ENCODE data around the gene THAP10.
A peak's percentile ranks its signal among the peaks of the same experiment; 100 is the strongest.

THAP10 gene

GRCh38 chr15:70902107-70902506 is 9.9 kb upstream of the THAP10 start:
- no peak overlapping the region for H3K4me3 ChIP-seq (ENCODE audit: insufficient read depth in 1 of 2, low read depth in 1 of 2, low read length in 2 of 2)
- H3K4me1 ChIP-seq (ENCODE audit: control insufficient read depth, insufficient read depth, low read depth, low read length), result peaks cover 2% of the 10 kb centered on the region
- no peaks in the 10 kb centered on the region for H3K27me3 ChIP-seq (ENCODE audit: control insufficient read depth in 1 of 2, insufficient read depth in 1 of 2, low read length in 2 of 2)
- H3K4ac ChIP-seq (ENCODE audit: low read depth in 1 of 2, low read length in 2 of 2), result peak overlapping the region in 1 of 2 experiments; percentile 97
- H3K27ac ChIP-seq (ENCODE audit: low read length, poor library complexity, severe bottlenecking), result peak overlapping the region; percentile 9
- no peak overlapping the region for H4K91ac ChIP-seq (ENCODE audit: low read length)
- H3K36me3 ChIP-seq (ENCODE audit: control insufficient read depth in 1 of 2, insufficient read depth in 2 of 2, low read depth in 1 of 2, low read length in 2 of 2), result peaks cover 0 to 11% of the 10 kb centered on the region in 2 experiments
- H4K8ac ChIP-seq (ENCODE audit: low read length), result peak overlapping the region; percentile 93
- no peaks in the 10 kb centered on the region for H3K79me1 ChIP-seq (replicated peaks; ENCODE audit: low read length, poor library complexity, severe bottlenecking)
- no peak overlapping the region for H3K9ac ChIP-seq (ENCODE audit: low read length)
- no peak overlapping the region for H2BK5ac ChIP-seq (ENCODE audit: low read depth, low read length, poor library complexity, severe bottlenecking)
- H2BK12ac ChIP-seq (ENCODE audit: low read length in 2 of 2), result peak overlapping the region in 1 of 2 experiments; percentile 97
- H2AK5ac ChIP-seq (ENCODE audit: low read length, severe bottlenecking), result no peak overlapping the region
- H3K4me2 ChIP-seq (ENCODE audit: low read length, poor library complexity, severe bottlenecking), result no peak overlapping the region
- WGBS, result 82% methylated on average over 1 of the region's 1 CpG
- no peaks in the 10 kb centered on the region for H3K9me3 ChIP-seq (ENCODE audit: control insufficient read depth, low read length)
- DNase-seq, result peak; percentile 83
- no peak overlapping the region for H3K23ac ChIP-seq (ENCODE audit: low read length in 2 of 2)
- peak overlapping the region; percentile 83 for H2BK120ac ChIP-seq (ENCODE audit: low read depth, low read length)
- peak overlapping the region; percentile 67 to 82 for H3K18ac ChIP-seq (ENCODE audit: low read depth in 1 of 2, low read length in 2 of 2)
- no peak overlapping the region for H2BK15ac ChIP-seq (ENCODE audit: low read depth, poor library complexity, severe bottlenecking)
- H3K14ac ChIP-seq (ENCODE audit: low read length in 2 of 2), result no peak overlapping the region
- peak overlapping the region; percentile 33 for H2AFZ ChIP-seq (ENCODE audit: low read depth, low read length)

- no peak overlapping the region for H3K14ac ChIP-seq (ENCODE audit: low read length in 2 of 2)
Measured at GRCh38 chr15:70892912-70893560, 803 bp upstream of the THAP10 start.

GRCh38 chr15:70882361-70882760 is 9.9 kb downstream of the THAP10 start:
- no peak overlapping the region for H2AK5ac ChIP-seq (ENCODE audit: low read length, severe bottlenecking)
- no peaks in the 10 kb centered on the region for H3K79me1 ChIP-seq (replicated peaks; ENCODE audit: low read length, poor library complexity, severe bottlenecking)
- H4K91ac ChIP-seq (ENCODE audit: low read length), result no peak overlapping the region
- no peak overlapping the region for H3K18ac ChIP-seq (ENCODE audit: low read depth in 1 of 2, low read length in 2 of 2)
- H2BK15ac ChIP-seq (ENCODE audit: low read depth, poor library complexity, severe bottlenecking), result no peak overlapping the region
- no peak overlapping the region for H4K8ac ChIP-seq (ENCODE audit: low read length)
- no peak overlapping the region for H2BK120ac ChIP-seq (ENCODE audit: low read depth, low read length)
- no peaks in the 10 kb centered on the region for H3K9me3 ChIP-seq (ENCODE audit: control insufficient read depth, low read length)
- no peak overlapping the region for H2AFZ ChIP-seq (ENCODE audit: low read depth, low read length)
- no peak overlapping the region for H3K14ac ChIP-seq (ENCODE audit: low read length in 2 of 2)
- H3K23ac ChIP-seq (ENCODE audit: low read length in 2 of 2), result no peak overlapping the region
- H3K4me2 ChIP-seq (ENCODE audit: low read length, poor library complexity, severe bottlenecking), result no peak overlapping the region
- H3K4me3 ChIP-seq (ENCODE audit: insufficient read depth in 1 of 2, low read depth in 1 of 2, low read length in 2 of 2), result no peak overlapping the region
- H3K27me3 ChIP-seq (ENCODE audit: control insufficient read depth in 1 of 2, insufficient read depth in 1 of 2, low read length in 2 of 2), result no peaks in the 10 kb centered on the region
- H3K4me1 ChIP-seq (ENCODE audit: control insufficient read depth, insufficient read depth, low read depth, low read length), result peaks cover 2% of the 10 kb centered on the region
- H2BK12ac ChIP-seq (ENCODE audit: low read length in 2 of 2), result no peak overlapping the region
- no peak overlapping the region for H2BK5ac ChIP-seq (ENCODE audit: low read depth, low read length, poor library complexity, severe bottlenecking)
- H3K27ac ChIP-seq (ENCODE audit: low read length, poor library complexity, severe bottlenecking), result no peak overlapping the region
- H3K4ac ChIP-seq (ENCODE audit: low read depth in 1 of 2, low read length in 2 of 2), result no peak overlapping the region
- no peak overlapping the region for H3K9ac ChIP-seq (ENCODE audit: low read length)
- WGBS, result 100% methylated on average over 1 of the region's 2 CpGs
- no peak for DNase-seq
- no peaks in the 10 kb centered on the region for H3K36me3 ChIP-seq (ENCODE audit: control insufficient read depth in 1 of 2, insufficient read depth in 2 of 2, low read depth in 1 of 2, low read length in 2 of 2)

More at GRCh38 chr15:70892912-70893560, 803 bp upstream of the THAP10 start:
- Histone ChIP-seq H4K91ac (ENCODE audit: low read length) (no peak overlapping the region), H3K36me3 (ENCODE audit: control insufficient read depth in 1 of 2, insufficient read depth in 2 of 2, low read depth in 1 of 2, low read length in 2 of 2) (no peaks in the 10 kb centered on the region), H2BK5ac (ENCODE audit: low read depth, low read length, poor library complexity, severe bottlenecking) (no peak overlapping the region), H2AFZ (ENCODE audit: low read depth, low read length) (peak overlapping the region; percentile 98), H3K27ac (ENCODE audit: low read length, poor library complexity, severe bottlenecking) (peak overlapping the region; percentile 49), H3K9me3 (ENCODE audit: control insufficient read depth, low read length) (no peaks in the 10 kb centered on the region), H3K4me3 (ENCODE audit: insufficient read depth in 1 of 2, low read depth in 1 of 2, low read length in 2 of 2) (peak overlapping the region; percentile 75 to 89), H3K9ac (ENCODE audit: low read length) (peak overlapping the region; percentile 89), H3K79me1 (replicated peaks; ENCODE audit: low read length, poor library complexity, severe bottlenecking) (peaks cover 9% of the 10 kb centered on the region), H3K27me3 (ENCODE audit: control insufficient read depth in 1 of 2, insufficient read depth in 1 of 2, low read length in 2 of 2) (no peaks in the 10 kb centered on the region), H2AK5ac (ENCODE audit: low read length, severe bottlenecking) (no peak overlapping the region), H3K23ac (ENCODE audit: low read length in 2 of 2) (no peak overlapping the region), H4K8ac (ENCODE audit: low read length) (peak overlapping the region; percentile 35), H3K18ac (ENCODE audit: low read depth in 1 of 2, low read length in 2 of 2) (no peak overlapping the region), H2BK15ac (ENCODE audit: low read depth, poor library complexity, severe bottlenecking) (no peak overlapping the region), H3K4me2 (ENCODE audit: low read length, poor library complexity, severe bottlenecking) (peak overlapping the region; percentile 81), H3K4ac (ENCODE audit: low read depth in 1 of 2, low read length in 2 of 2) (no peak overlapping the region), H3K4me1 (ENCODE audit: control insufficient read depth, insufficient read depth, low read depth, low read length) (peaks cover 5% of the 10 kb centered on the region), H2BK120ac (ENCODE audit: low read depth, low read length) (no peak overlapping the region), H2BK12ac (ENCODE audit: low read length in 2 of 2) (no peak overlapping the region)
- peak; percentile 75 for DNase-seq
- 6% methylated on average over 8 of the region's 10 CpGs for WGBS

GRCh38 chr15:70880781-70881180 is 11.5 kb downstream of the THAP10 start:
- Histone ChIP-seq H2BK12ac (ENCODE audit: low read length in 2 of 2) (no peak overlapping the region), H3K18ac (ENCODE audit: low read depth in 1 of 2, low read length in 2 of 2) (no peak overlapping the region), H3K14ac (ENCODE audit: low read length in 2 of 2) (no peak overlapping the region), H2AK5ac (ENCODE audit: low read length, severe bottlenecking) (no peak overlapping the region), H3K4ac (ENCODE audit: low read depth in 1 of 2, low read length in 2 of 2) (no peak overlapping the region), H2BK120ac (ENCODE audit: low read depth, low read length) (no peak overlapping the region), H3K4me3 (ENCODE audit: insufficient read depth in 1 of 2, low read depth in 1 of 2, low read length in 2 of 2) (no peak overlapping the region), H4K8ac (ENCODE audit: low read length) (no peak overlapping the region), H3K27me3 (ENCODE audit: control insufficient read depth in 1 of 2, insufficient read depth in 1 of 2, low read length in 2 of 2) (no peaks in the 10 kb centered on the region), H3K9me3 (ENCODE audit: control insufficient read depth, low read length) (no peaks in the 10 kb centered on the region), H3K79me1 (replicated peaks; ENCODE audit: low read length, poor library complexity, severe bottlenecking) (no peaks in the 10 kb centered on the region), H3K27ac (ENCODE audit: low read length, poor library complexity, severe bottlenecking) (no peak overlapping the region), H2BK15ac (ENCODE audit: low read depth, poor library complexity, severe bottlenecking) (no peak overlapping the region), H3K23ac (ENCODE audit: low read length in 2 of 2) (no peak overlapping the region), H4K91ac (ENCODE audit: low read length) (no peak overlapping the region), H3K4me2 (ENCODE audit: low read length, poor library complexity, severe bottlenecking) (no peak overlapping the region), H3K4me1 (ENCODE audit: control insufficient read depth, insufficient read depth, low read depth, low read length) (peaks cover 2% of the 10 kb centered on the region), H2BK5ac (ENCODE audit: low read depth, low read length, poor library complexity, severe bottlenecking) (no peak overlapping the region), H3K36me3 (ENCODE audit: control insufficient read depth in 1 of 2, insufficient read depth in 2 of 2, low read depth in 1 of 2, low read length in 2 of 2) (no peaks in the 10 kb centered on the region), H2AFZ (ENCODE audit: low read depth, low read length) (no peak overlapping the region), H3K9ac (ENCODE audit: low read length) (no peak overlapping the region)
- 75% methylated on average over 2 of the region's 2 CpGs for WGBS
- no peak for DNase-seq
